CD4-positive, alpha-beta T cell treated with Interleukin-15 for 1 hour (primary cell): Measurements from ENCODE around the gene ZNF155.
A peak's percentile ranks its signal among the peaks of the same experiment; 100 is the strongest.

Experiments used
- DNase-seq: peaks from one replicate; pipeline ENCODE4 v3.0.0-alpha.2; 2020

The ZNF155 gene

GRCh38 chr19:44005973-44006372 lies 22.0 kb downstream of the ZNF155 start:
- DNase-seq, result no peak

GRCh38 chr19:44007473-44007872 lies 23.5 kb downstream of the ZNF155 start:
- no peak for DNase-seq

- DNase-seq, result no peak
Observed at GRCh38 chr19:44010468-44010867, 26.5 kb downstream of the ZNF155 start.

DNA sequence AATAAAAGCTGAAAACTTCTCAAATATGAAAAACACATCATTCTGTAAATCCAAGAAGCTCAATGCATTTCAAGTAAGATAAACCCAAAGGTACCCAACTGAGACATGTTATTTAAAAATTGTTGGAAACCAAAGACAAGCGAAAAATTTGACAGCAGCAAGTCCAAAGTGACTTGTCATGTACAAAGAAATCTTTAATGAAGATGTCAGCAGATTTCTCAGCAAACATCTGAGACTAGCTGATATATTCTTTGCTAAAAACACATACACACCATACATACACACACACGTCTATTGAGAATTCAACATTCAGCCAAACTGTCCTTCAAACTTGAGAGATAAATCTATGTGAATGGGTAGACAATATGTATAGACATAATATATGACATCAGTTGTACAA lies 35.5 kb downstream of the ZNF155 start:
- DNase-seq, result no peak

DNA sequence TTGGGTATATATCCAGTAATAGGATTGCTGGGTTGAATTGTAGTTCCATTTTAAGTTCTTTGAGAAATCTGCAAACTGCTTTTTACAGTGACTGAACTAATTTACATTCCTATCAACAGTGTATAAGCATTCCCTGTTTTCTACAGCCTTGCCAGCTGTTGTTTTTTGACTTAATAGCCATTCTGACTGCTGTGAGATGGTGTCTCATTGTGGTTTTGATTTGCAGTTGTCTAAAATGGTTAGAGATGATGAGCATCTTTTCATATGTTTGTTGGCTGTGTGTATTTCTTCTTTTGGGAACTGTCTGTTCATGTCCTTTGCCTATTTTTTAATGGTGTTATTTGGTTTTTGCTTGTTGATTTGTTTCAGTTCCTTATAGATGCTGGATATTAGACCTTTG lies 37.2 kb downstream of the ZNF155 start:
- DNase-seq, result no peak

GRCh38 chr19:44024900-44025216 lies 40.9 kb downstream of the ZNF155 start:
- DNase-seq, result no peak

DNA sequence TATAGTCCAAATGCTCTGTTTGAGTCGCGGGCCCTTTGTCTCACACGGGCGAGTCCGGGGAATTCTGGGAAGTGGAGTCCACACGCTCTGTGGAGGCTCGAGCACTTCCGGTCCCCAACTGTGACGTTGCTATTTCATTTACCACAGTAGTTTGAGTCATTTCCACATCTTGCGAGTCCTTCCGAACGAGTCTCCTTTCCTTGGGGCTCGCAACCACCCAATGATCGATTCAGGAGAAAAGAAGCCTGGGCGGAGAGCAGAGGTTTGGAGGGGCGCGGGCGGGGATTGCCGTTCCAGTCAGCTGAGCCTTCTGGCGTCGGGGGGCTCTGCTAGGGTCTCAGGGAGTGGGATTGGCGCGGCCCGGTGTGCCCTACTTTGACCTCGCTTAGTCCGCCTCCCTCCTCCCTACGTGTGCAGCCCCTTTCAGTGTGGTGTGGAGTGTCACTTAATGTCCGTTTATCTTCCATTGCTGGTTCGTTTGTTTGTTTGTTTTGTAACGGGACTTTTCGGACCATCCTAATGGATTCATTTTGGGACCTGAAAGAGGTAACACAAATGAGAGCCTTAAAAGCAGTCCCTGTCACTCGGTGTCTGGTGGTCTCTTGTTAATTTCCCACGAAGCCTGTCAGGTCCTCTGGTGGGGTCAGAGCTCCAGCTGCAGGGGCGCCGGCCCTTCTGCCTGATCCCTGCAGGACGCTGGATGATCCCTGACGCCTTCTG lies 41.4 kb downstream of the ZNF155 start, which contains the start of gene ZNF222:
TSS of gene ZNF222 (plus strand) at position 163 of the 720 bp plus-strand sequence. CDS start at position 221, 58 bp downstream.
- peak; percentile 85 for DNase-seq

DNA sequence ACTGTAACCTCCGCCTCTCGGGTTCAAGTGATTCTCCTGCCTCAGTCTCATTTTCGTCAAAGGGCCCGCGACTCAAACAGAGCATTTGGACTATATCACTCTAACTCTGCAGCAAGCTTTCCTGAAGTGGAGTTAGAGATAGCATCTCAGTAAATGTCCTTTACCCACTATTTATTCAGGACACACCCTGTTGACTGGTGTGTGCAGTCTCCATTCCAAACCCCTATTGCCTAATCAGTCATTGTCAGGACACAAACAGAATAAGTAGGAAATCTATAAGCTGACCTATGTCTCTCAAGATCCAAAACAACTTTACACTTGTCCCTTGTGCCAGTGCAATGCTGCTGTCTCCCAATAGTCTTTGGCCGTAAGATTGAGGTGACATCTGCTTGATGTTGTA lies 42.6 kb downstream of the ZNF155 start:
- DNase-seq, result no peak

GRCh38 chr19:44032001-44032610 lies 48.1 kb downstream of the ZNF155 start:
- no peak for DNase-seq

- no peak for DNase-seq
Observed at GRCh38 chr19:44042147-44042546, 58.2 kb downstream of the ZNF155 start.
